Left ventricle myocardium inferior (tissue), 1 donor: ENCODE measurements around the gene NCS1. TPM values are rescaled to one million over a fixed set of nuclear protein-coding genes. Genes with fewer than 3 reads are reported as not detected.
A peak's percentile ranks its signal among the peaks of the same experiment; 100 is the strongest.

Experiments used
- DNase-seq: peaks from one replicate; pipeline ENCODE4 v3.0.0-alpha.2; 2020
- H3K27ac ChIP-seq: fragments of 200-600 bp; replicated peaks from 2 replicates; pipeline ENCODE4 v1.8.0; 2021
- H3K27me3 ChIP-seq: fragments of 200-600 bp; 2 replicates; pipeline ENCODE4 v1.8.0; 2021; ENCODE audit warnings: low read depth
- H3K36me3 ChIP-seq: fragments of 200-600 bp; 2 replicates; pipeline ENCODE4 v1.8.0; 2021
- H3K4me1 ChIP-seq: fragments of 200-600 bp; 2 replicates; pipeline ENCODE4 v1.8.0; 2021
- H3K4me3 ChIP-seq: fragments of 200-600 bp; 2 replicates; pipeline ENCODE4 v1.8.0; 2021; ENCODE audit warnings: mild to moderate bottlenecking, moderate library complexity
- H3K9me3 ChIP-seq: fragments of 200-600 bp; replicated peaks from 2 replicates; pipeline ENCODE4 v1.8.0; 2021
- intact Hi-C: fragments of 100-400 bp; cut with micrococcal nuclease; formaldehyde crosslinking; loops from one replicate; pipeline ENCODE4 v1.11.0; 2022
- total RNA-seq: library from RNA; stranded (reverse); fragmentation: NEBNext Ultra II Directional; extraction: Animal tissue kit (Norgen Biotek cat#: 25700); gene quantifications from one replicate; pipeline ENCODE4 v1.2.1, GENCODE V29; 2021
- TF ChIP-seq, protein P1 (sequence below): fragments of 200-600 bp; IDR thresholded peaks from 2 replicates; pipeline ENCODE4 v1.8.0; 2021; ENCODE audit warnings: antibody characterized with exemption, mild to moderate bottlenecking, borderline replicate concordance
- donor health status: DM: no; HTN: yes; CAD: no; lungs with severe emphysema.

Gene NCS1
- total RNA-seq, 1 donor from 2014 or later, result 6.1 TPM

DNA sequence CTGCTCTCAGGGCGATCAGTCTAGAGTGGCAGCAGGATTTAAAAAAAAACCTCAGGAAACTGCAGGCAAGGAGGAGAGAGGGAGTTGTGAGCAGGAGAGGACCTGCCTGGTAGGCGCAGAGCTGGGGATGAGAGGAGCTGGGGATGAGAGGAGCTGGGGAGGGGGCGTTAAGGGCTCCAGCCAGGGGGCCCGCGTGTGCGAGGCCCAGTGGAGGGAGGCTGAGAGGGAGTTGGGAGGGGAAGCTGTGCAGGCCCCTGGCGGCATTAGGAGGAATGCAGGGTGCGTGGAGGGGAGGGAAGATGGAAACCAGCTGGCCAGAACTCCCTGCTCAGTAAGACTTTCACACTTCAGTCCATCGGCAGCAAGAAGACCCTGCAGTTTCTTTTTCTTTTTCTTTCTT is 48.1 kb downstream of the NCS1 start:
- Histone ChIP-seq H3K4me3 (no peak overlapping the region), H3K27me3 (no peaks in the 10 kb centered on the region), H3K36me3 (no peaks in the 10 kb centered on the region), H3K4me1 (peaks cover 5% of the 10 kb centered on the region), H3K27ac (no peak overlapping the region), H3K9me3 (no peaks in the 10 kb centered on the region)
- DNase-seq, result no peak
- intact Hi-C loops, result no loop called here
- TF ChIP-seq, protein P1, sequence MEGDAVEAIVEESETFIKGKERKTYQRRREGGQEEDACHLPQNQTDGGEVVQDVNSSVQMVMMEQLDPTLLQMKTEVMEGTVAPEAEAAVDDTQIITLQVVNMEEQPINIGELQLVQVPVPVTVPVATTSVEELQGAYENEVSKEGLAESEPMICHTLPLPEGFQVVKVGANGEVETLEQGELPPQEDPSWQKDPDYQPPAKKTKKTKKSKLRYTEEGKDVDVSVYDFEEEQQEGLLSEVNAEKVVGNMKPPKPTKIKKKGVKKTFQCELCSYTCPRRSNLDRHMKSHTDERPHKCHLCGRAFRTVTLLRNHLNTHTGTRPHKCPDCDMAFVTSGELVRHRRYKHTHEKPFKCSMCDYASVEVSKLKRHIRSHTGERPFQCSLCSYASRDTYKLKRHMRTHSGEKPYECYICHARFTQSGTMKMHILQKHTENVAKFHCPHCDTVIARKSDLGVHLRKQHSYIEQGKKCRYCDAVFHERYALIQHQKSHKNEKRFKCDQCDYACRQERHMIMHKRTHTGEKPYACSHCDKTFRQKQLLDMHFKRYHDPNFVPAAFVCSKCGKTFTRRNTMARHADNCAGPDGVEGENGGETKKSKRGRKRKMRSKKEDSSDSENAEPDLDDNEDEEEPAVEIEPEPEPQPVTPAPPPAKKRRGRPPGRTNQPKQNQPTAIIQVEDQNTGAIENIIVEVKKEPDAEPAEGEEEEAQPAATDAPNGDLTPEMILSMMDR, result peak; percentile 24

DNA sequence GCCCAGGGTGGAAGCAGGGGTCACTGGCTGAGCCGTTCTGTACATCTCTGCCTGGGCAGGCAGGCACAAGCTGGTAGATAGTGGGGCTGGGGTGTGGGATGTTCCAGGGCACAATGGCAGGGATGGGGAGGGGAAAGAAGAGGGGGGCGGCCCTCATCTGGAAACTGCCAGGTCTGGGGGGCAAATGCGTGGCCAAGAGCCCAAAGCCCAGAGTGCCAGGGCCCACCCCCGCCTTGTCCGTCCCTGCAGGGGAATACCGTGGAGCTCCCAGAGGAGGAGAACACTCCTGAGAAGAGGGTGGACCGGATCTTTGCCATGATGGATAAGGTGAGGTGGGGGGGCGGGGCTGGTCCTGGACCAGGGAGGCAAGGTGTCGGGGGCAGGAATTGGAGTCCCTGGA is 50.6 kb downstream of the NCS1 start:
- Histone ChIP-seq H3K27ac (no peak overlapping the region), H3K4me1 (peaks cover 5% of the 10 kb centered on the region), H3K4me3 (no peak overlapping the region), H3K36me3 (no peaks in the 10 kb centered on the region), H3K27me3 (no peaks in the 10 kb centered on the region), H3K9me3 (peaks cover 10% of the 10 kb centered on the region)
- TF ChIP-seq, protein P1, result no peak
- no peak for DNase-seq
- intact Hi-C loops, result no loop called here

DNA sequence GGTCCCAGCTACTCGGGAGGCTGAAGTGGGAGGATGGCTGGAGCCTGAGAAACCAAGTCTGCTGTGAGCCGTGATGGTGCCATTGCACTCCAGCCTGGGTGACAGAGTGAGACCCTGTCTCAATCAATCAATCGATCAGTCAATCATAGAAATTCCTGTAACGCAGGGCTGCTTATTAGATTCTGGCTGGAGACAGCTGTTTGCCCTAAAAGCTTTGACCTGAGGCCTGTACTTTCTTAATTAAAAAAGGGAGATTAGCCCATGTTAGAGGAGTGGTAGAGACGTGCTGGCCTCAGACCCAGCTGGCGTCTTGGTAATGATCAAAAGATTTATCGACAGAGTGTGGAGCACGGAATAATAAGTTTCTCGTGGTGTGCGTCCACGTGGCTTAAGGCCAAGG is 52.9 kb downstream of the NCS1 start:
- intact Hi-C loops, result no loop called here
- TF ChIP-seq, protein P1, result no peak
- Histone ChIP-seq H3K9me3 (peaks cover 19% of the 10 kb centered on the region), H3K27ac (no peak overlapping the region), H3K36me3 (no peaks in the 10 kb centered on the region), H3K27me3 (no peaks in the 10 kb centered on the region), H3K4me3 (no peak overlapping the region), H3K4me1 (peaks cover 5% of the 10 kb centered on the region)
- DNase-seq, result no peak

GRCh38 chr9:130225586-130225985 is 53.4 kb downstream of the NCS1 start:
- H3K9me3 ChIP-seq, result peaks cover 19% of the 10 kb centered on the region
- no peaks in the 10 kb centered on the region for H3K36me3 ChIP-seq
- H3K4me3 ChIP-seq, result no peak overlapping the region
- no peak for DNase-seq
- intact Hi-C loops, result no loop called here
- TF ChIP-seq, protein P1, result no peak
- no peaks in the 10 kb centered on the region for H3K27me3 ChIP-seq
- H3K4me1 ChIP-seq, result peaks cover 3% of the 10 kb centered on the region
- no peak overlapping the region for H3K27ac ChIP-seq

GRCh38 chr9:130226112-130226511 is 53.9 kb downstream of the NCS1 start:
- Histone ChIP-seq H3K9me3 (peaks cover 19% of the 10 kb centered on the region), H3K27me3 (no peaks in the 10 kb centered on the region), H3K4me1 (no peaks in the 10 kb centered on the region), H3K36me3 (no peaks in the 10 kb centered on the region), H3K4me3 (no peak overlapping the region), H3K27ac (no peak overlapping the region)
- TF ChIP-seq, protein P1, result no peak
- DNase-seq, result no peak
- intact Hi-C loops, result no loop called here

DNA sequence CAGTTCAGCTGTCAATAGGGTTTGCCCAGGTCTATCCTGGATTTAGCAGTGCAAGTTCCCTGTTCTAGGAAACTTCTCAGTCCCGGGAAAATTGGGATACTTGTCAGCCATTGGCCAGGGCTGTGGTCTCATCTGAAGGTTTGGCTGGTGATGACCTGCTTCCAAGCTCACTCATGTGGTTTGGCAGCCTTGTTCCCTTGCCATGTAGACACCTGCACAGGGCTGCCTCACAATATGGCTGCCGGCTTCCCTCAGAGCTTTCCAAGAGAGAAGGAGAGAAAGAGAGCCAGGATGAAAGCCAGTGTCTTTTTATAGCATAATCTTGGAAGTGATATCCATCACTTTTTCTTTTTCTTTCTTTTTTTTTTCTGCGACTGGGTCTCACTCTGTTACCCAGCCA is 55.6 kb downstream of the NCS1 start:
- no peak overlapping the region for H3K27ac ChIP-seq
- H3K36me3 ChIP-seq, result no peaks in the 10 kb centered on the region
- intact Hi-C loops, result no loop called here
- TF ChIP-seq, protein P1, result no peak
- no peaks in the 10 kb centered on the region for H3K4me1 ChIP-seq
- no peak overlapping the region for H3K4me3 ChIP-seq
- H3K9me3 ChIP-seq, result peaks cover 19% of the 10 kb centered on the region
- no peaks in the 10 kb centered on the region for H3K27me3 ChIP-seq
- no peak for DNase-seq
